GM23248 (cell line): ENCODE results near the gene VPS35L.

Source experiments
- EZH2 ChIP-seq: fragments of 200-600 bp; sonication (generic); IDR thresholded peaks from 2 replicates; pipeline ENCODE4 v1.6.1; 2018; ENCODE audit warnings: antibody characterized with exemption, mild to moderate bottlenecking; ENCODE audit not compliant: insufficient read depth, poor library complexity, severe bottlenecking
- EZH2phosphoT487 ChIP-seq: fragments of 200-600 bp; sonication (generic); IDR thresholded peaks from 2 replicates; pipeline ENCODE4 v1.6.1; 2018; ENCODE audit warnings: antibody characterized with exemption, moderate library complexity, mild to moderate bottlenecking, low read depth; ENCODE audit not compliant: insufficient read depth

DNA sequence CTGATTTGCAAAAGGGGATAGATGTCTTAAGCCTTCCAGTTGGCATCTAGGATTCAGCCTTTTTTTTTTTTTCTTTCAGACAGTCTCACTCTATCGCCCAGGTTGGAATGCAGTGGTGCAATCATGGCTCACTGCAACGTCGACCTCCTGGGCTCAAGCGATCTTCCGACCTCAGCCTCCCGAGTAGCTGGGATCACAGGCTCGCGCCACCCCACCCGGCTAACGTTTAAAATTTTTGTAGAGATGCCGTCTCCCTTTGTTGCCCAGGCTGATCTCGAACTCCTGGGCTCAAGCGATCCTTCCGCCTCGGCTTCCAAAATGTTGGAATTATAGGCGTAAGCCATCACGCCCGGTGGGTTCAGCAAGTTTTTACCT, 32.3 kb upstream of the VPS35L start:
- TF ChIP-seq EZH2phosphoT487 (no peak), EZH2 (no peak)
